Keratinocyte (primary cell): ENCODE data around the gene PLXNA3. TPM values are rescaled to one million over a fixed set of nuclear protein-coding genes. Genes with fewer than 3 reads are reported as not detected.

ENCODE experiments used
- DNase-seq: peaks from one replicate; pipeline ENCODE4 v3.0.0-alpha.2; 2011; ENCODE audit warnings: low read depth, missing footprints, low spot score
- FAIRE-seq: peaks from 2 replicates; lab custom pipeline; 2011; peaks lifted over from hg19 to GRCh38; lab: Jason Lieb, UNC
- H2AFZ ChIP-seq: 2 replicates; pipeline ENCODE4 v1.6.0; 2012; ENCODE audit warnings: low read length, control low read depth, inconsistent platforms; ENCODE audit not compliant: control insufficient read depth
- H3K27ac ChIP-seq: 2 replicates; pipeline ENCODE4 v1.5.1; 2011; ENCODE audit warnings: low read length; ENCODE audit not compliant: control insufficient read depth, insufficient read depth
- H3K27me3 ChIP-seq: 3 replicates; pipeline ENCODE4 v1.6.0; 2011; ENCODE audit warnings: low read length; ENCODE audit not compliant: control insufficient read depth, insufficient read depth; ENCODE audit errors: extremely low read depth
- H3K36me3 ChIP-seq, 2 experiments: 2 replicates in 1 of 2; 3 replicates in 1 of 2; pipeline ENCODE4 v1.5.1; 2011; ENCODE audit warnings: low read length in 2 of 2, mild to moderate bottlenecking in 1 of 2; ENCODE audit not compliant: control insufficient read depth in 2 of 2, insufficient read depth in 2 of 2; ENCODE audit errors: extremely low read depth in 1 of 2
- H3K4me1 ChIP-seq: 3 replicates; pipeline ENCODE4 v1.5.1; 2011; ENCODE audit warnings: low read length; ENCODE audit not compliant: control insufficient read depth, insufficient read depth; ENCODE audit errors: extremely low read depth
- H3K4me2 ChIP-seq: 3 replicates; pipeline ENCODE4 v1.6.0; 2011; ENCODE audit warnings: low read depth, low read length; ENCODE audit not compliant: control insufficient read depth, insufficient read depth; ENCODE audit errors: extremely low read depth
- H3K4me3 ChIP-seq, 3 experiments: fragments of 200-600 bp in 1 of 3; sonication (generic) in 1 of 3; 2 replicates in 2 of 3; 3 replicates in 1 of 3; pipeline ENCODE4 v1.5.1; 2011 to 2016; ENCODE audit warnings: low read length in 3 of 3, mild to moderate bottlenecking in 3 of 3, control low read depth in 2 of 3, inconsistent platforms in 1 of 3, low read depth in 1 of 3, mixed read lengths in 1 of 3, mixed run types in 1 of 3, moderate library complexity in 1 of 3; ENCODE audit not compliant: control insufficient read depth in 2 of 3, insufficient read depth in 2 of 3; ENCODE audit errors: extremely low read depth in 1 of 3
- H3K79me2 ChIP-seq: 2 replicates; pipeline ENCODE4 v1.6.0; 2012; ENCODE audit warnings: low read length; ENCODE audit not compliant: control insufficient read depth, insufficient read depth
- H3K9ac ChIP-seq: 3 replicates; pipeline ENCODE4 v1.6.0; 2011; ENCODE audit warnings: low read length; ENCODE audit not compliant: control insufficient read depth, insufficient read depth; ENCODE audit errors: extremely low read depth
- H3K9me1 ChIP-seq: 3 replicates; pipeline ENCODE4 v1.6.0; 2011; ENCODE audit warnings: low read length; ENCODE audit not compliant: control insufficient read depth, insufficient read depth; ENCODE audit errors: extremely low read depth
- H3K9me3 ChIP-seq: 2 replicates; pipeline ENCODE4 v1.5.1; 2012; ENCODE audit warnings: low read depth, low read length; ENCODE audit not compliant: control insufficient read depth
- H4K20me1 ChIP-seq: 3 replicates; pipeline ENCODE4 v1.6.0; 2011; ENCODE audit warnings: low read length; ENCODE audit not compliant: control insufficient read depth, insufficient read depth; ENCODE audit errors: extremely low read depth
- CTCF ChIP-seq, 3 experiments: IDR thresholded peaks in 1 of 3; conservative IDR thresholded peaks in 1 of 3; optimal IDR thresholded peaks in 1 of 3; 2 replicates in 2 of 3; 3 replicates in 1 of 3; pipeline versions ENCODE3 to v1.5.1; 2011; ENCODE audit warnings: low read length in 3 of 3, mild to moderate bottlenecking in 3 of 3, moderate library complexity in 2 of 3, control low read depth in 1 of 3, inconsistent platforms in 1 of 3; ENCODE audit not compliant: insufficient read depth in 2 of 3; ENCODE audit errors: extremely low read depth in 1 of 3
- EZH2 ChIP-seq: IDR thresholded peaks from one replicate; pipeline ENCODE4 v1.6.1; 2012; ENCODE audit warnings: inconsistent platforms, mild to moderate bottlenecking, low read length, moderate library complexity
- dilution Hi-C: fragments of 300-500 bp; cut with MboI; formaldehyde crosslinking; loops from one replicate; pipeline ENCODE4 v1.7.0; 2020; ENCODE audit warnings: low sequenced_read_pairs; ENCODE audit not compliant: extremely low pct_ligation_motif_present
- polyA plus RNA-seq, 5 experiments: library from polyadenylated mRNA; depleted of rRNA in 3 of 5; stranded (reverse) in 3 of 5; stranded (forward) in 1 of 5; unstranded in 1 of 5; fragments of >200 nt; gene quantifications; 1 replicate in 1 of 5; 2 replicates in 3 of 5; 3 replicates in 1 of 5; pipeline versions ENCODE4 v1.2.1 to v1.2.3, GENCODE V29; 2011 to 2012; ENCODE audit warnings: missing spikeins in 2 of 5, low read depth in 1 of 5, low replicate concordance in 1 of 5

The PLXNA3 gene
- polyA plus RNA-seq, 1 donor (not counting 4 experiments of a cell fraction or from before 2014, with no cell fraction given) = 7.6 TPM

GRCh38 chrX:154470914-154471568 is 13.0 kb downstream of the PLXNA3 start:
- Histone ChIP-seq H3K4me3 (no peak overlapping the region), H3K27ac (no peak overlapping the region), H3K9ac (no peak overlapping the region), H2AFZ (no peak overlapping the region), H3K79me2 (no peaks in the 10 kb centered on the region), H3K9me1 (no peaks in the 10 kb centered on the region), H3K9me3 (peaks cover 2% of the 10 kb centered on the region), H3K4me2 (no peak overlapping the region), H3K36me3 (peaks cover 0 to 5% of the 10 kb centered on the region in 2 experiments), H3K4me1 (no peaks in the 10 kb centered on the region), H4K20me1 (no peaks in the 10 kb centered on the region), H3K27me3 (no peaks in the 10 kb centered on the region)
- dilution Hi-C loops = no loop called here
- FAIRE-seq = no peak
- TF ChIP-seq EZH2 = no peak
- TF ChIP-seq CTCF (optimal IDR thresholded peaks at IDR 0.05 in 1 of 3, IDR thresholded peaks at IDR 0.05 in 1 of 3, conservative IDR thresholded peaks at IDR 0.05 in 1 of 3; ENCODE audit: extremely low read depth in 1 of 3, insufficient read depth in 2 of 3, low read length in 3 of 3) = no peak
- no peak for DNase-seq

- dilution Hi-C loops = no loop called here
- Histone ChIP-seq H2AFZ (no peak overlapping the region), H4K20me1 (no peaks in the 10 kb centered on the region), H3K9me3 (peaks cover 2% of the 10 kb centered on the region), H3K27ac (no peak overlapping the region), H3K36me3 (peaks cover 0 to 5% of the 10 kb centered on the region in 2 experiments), H3K27me3 (no peaks in the 10 kb centered on the region), H3K9ac (no peak overlapping the region), H3K4me2 (no peak overlapping the region), H3K79me2 (no peaks in the 10 kb centered on the region), H3K4me3 (no peak overlapping the region), H3K4me1 (no peaks in the 10 kb centered on the region), H3K9me1 (no peaks in the 10 kb centered on the region)
- no peak for TF ChIP-seq CTCF (optimal IDR thresholded peaks at IDR 0.05 in 1 of 3, IDR thresholded peaks at IDR 0.05 in 1 of 3, conservative IDR thresholded peaks at IDR 0.05 in 1 of 3; ENCODE audit: extremely low read depth in 1 of 3, insufficient read depth in 2 of 3, low read length in 3 of 3)
- no peak for TF ChIP-seq EZH2
- FAIRE-seq (no peak), DNase-seq (no peak)
These were observed 14.0 kb downstream of the PLXNA3 start for GRCh38 chrX:154471839-154472684.
